Hepatocyte (in vitro differentiated cells): ENCODE data around the gene ABCG4.

Experiments
- EZH2 ChIP-seq: fragments of 200-600 bp; sonication (generic); IDR thresholded peaks from 2 replicates; pipeline ENCODE4 v1.6.1; 2016; ENCODE audit warnings: antibody characterized with exemption, mild to moderate bottlenecking, borderline replicate concordance
- TF ChIP-seq, protein P1 (sequence below): fragments of 200-600 bp; sonication (generic); IDR thresholded peaks from 2 replicates; pipeline ENCODE4 v1.5.1; 2016; ENCODE audit warnings: antibody characterized with exemption, mild to moderate bottlenecking; ENCODE audit not compliant: poor library complexity

DNA sequence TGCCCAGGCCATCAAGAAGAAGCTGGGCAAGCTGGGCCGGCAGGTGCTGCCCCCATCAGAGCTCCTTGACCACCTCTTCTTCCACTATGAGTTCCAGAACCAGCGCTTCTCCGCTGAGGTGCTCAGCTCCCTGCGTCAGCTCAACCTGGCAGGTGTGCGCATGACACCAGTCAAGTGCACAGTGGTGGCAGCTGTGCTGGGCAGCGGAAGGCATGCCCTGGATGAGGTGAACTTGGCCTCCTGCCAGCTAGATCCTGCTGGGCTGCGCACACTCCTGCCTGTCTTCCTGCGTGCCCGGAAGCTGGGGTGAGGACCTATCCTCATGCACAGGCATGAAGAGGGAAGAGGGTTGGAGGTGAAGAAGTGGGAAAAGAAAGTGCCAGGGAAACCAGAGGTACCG is 31.1 kb downstream of the ABCG4 start:
- TF ChIP-seq, protein P1, sequence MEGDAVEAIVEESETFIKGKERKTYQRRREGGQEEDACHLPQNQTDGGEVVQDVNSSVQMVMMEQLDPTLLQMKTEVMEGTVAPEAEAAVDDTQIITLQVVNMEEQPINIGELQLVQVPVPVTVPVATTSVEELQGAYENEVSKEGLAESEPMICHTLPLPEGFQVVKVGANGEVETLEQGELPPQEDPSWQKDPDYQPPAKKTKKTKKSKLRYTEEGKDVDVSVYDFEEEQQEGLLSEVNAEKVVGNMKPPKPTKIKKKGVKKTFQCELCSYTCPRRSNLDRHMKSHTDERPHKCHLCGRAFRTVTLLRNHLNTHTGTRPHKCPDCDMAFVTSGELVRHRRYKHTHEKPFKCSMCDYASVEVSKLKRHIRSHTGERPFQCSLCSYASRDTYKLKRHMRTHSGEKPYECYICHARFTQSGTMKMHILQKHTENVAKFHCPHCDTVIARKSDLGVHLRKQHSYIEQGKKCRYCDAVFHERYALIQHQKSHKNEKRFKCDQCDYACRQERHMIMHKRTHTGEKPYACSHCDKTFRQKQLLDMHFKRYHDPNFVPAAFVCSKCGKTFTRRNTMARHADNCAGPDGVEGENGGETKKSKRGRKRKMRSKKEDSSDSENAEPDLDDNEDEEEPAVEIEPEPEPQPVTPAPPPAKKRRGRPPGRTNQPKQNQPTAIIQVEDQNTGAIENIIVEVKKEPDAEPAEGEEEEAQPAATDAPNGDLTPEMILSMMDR: no peak
- TF ChIP-seq EZH2: no peak
